ENCODE results near the gene C6orf47.

The C6orf47 gene

DNA sequence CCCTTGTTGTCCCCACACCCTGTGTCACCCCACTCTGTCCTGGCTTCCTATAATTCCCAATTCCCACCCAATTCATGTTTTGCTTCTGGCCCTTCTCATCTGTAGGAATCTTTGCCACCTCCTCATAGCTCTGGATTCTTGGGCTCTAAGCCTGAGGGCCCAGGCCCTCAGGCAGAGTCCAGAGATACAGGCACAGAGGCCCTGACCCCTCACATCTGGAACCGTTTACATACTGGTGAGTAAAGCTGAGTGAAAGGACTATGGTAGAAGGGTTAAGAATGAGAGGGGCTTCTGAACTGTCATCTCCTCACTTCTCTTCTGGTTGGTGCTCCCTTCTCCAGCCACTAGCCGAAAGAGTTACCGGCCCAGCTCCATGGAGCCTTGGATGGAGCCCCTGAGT lies 26.4 kb downstream of the C6orf47 start:
- DNase-seq = no peak

DNA sequence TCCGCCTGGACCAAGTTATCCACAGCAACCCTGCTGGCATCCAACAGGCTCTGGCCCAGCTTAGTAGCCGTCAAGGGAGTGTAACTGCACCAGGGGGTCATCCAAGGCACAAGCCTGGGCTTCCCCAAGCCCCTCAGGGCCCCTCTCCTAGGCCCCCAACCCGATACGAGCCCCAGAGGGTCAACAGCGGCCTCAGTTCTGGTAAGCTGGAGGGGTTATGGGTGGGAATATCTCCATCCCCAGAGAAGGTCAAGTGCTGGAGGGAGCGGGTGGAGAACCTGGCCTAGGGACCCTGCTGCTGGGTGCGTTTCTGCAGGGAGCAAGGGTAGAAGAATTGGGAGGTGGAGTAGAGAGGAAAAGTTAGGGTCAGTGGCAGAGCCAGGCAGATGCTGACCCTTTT lies 27.1 kb downstream of the C6orf47 start:
- DNase-seq = no peak

DNA sequence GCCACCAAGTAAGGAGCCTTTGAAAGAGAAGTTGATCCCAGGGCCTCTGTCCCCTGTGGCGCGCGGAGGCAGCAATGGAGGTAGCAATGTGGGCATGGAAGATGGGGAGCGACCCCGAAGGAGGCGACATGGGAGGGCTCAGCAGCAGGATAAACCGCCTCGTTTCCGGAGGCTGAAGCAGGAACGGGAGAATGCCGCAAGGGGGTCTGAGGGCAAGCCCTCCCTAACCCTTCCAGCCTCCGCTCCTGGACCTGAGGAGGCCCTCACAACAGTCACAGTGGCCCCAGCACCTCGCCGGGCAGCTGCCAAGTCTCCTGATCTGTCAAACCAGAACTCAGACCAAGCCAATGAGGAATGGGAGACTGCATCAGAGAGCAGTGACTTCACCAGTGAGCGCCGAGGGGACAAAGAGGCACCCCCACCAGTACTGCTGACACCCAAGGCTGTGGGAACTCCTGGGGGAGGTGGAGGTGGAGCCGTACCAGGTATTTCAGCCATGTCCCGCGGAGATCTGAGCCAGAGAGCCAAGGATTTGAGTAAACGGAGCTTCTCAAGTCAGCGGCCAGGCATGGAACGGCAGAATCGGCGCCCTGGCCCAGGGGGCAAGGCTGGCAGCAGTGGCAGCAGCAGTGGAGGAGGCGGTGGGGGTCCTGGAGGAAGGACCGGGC lies 28.2 kb downstream of the C6orf47 start:
- DNase-seq = no peak

DNA sequence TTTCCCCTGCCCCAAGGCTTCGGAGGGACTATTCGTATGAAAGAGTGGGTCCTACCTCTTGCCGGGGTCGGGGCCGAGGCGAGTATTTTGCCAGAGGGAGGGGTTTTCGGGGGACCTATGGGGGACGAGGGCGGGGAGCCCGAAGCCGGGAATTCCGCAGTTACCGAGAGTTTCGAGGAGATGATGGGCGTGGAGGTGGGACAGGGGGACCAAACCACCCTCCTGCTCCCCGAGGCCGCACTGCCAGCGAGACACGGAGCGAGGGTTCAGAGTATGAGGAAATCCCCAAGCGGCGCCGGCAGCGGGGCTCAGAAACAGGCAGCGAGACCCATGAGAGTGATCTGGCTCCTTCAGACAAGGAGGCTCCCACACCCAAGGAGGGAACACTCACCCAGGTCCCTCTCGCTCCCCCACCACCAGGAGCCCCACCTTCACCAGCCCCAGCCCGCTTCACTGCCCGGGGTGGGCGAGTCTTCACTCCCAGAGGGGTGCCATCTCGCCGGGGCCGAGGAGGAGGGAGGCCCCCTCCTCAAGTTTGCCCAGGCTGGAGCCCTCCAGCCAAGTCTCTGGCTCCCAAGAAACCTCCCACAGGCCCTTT lies 28.8 kb downstream of the C6orf47 start:
- DNase-seq = no peak

DNA sequence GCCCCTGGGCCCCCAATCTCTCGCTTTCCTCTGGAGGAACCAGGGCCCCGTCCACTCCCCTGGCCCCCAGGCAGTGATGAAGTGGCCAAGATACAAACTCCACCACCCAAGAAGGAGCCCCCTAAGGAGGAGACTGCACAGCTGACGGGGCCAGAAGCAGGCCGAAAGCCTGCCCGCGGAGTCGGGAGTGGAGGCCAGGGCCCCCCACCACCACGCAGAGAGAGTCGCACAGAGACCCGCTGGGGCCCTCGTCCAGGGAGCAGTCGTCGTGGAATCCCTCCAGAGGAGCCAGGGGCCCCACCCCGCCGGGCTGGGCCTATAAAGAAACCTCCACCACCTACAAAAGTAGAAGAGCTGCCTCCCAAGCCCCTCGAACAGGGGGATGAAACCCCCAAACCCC lies 29.4 kb downstream of the C6orf47 start:
- DNase-seq = no peak

DNA sequence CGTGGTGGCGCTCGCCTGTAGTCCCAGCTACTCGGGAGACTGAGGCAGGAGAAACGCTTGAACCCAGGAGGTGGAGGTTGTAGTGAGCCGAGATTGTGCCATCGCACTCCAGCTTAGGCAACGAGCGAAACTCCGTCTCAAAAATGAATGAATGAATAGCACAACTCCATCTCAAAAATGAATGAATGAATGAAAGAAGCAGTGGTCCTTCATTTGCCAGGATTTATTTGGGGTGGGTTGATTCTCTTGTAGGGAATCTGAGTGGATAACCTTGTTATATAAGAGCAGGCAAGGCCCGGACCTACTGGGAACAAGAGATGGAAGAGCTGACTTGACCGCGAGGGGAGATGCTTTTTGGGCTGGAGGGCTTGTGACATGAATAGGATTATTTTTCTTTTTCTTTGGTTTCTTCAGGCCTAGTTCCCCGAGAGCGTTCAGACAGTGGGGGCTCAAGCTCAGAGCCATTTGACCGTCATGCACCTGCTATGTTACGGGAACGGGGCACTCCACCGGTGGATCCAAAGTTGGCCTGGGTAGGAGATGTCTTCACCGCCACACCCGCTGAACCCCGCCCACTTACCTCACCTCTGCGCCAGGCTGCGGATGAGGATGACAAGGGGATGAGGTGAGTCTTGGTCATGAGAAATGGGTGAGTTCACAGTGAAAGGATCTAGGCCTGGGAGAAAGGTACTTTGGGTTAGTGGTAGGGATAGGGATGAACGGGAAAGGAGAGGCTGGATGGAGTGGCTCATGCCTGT lies 30.2 kb downstream of the C6orf47 start:
- DNase-seq = no peak

DNA sequence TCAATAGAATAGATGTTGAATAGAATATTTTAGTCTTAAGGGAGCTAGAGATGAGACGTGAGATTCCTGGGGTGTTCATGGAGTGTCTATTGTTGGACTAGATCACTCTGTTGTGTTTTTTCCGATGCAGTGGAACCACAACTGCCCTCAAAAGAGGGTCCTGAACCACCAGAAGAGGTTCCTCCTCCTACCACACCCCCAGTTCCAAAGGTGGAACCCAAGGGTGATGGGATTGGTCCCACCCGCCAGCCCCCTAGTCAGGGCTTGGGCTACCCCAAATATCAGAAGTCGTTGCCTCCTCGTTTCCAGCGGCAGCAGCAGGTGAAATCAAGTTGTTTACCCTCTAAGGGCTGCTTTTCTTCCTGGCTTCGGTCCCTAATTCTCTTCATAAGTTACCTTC lies 31.6 kb downstream of the C6orf47 start:
- no peak for DNase-seq

DNA sequence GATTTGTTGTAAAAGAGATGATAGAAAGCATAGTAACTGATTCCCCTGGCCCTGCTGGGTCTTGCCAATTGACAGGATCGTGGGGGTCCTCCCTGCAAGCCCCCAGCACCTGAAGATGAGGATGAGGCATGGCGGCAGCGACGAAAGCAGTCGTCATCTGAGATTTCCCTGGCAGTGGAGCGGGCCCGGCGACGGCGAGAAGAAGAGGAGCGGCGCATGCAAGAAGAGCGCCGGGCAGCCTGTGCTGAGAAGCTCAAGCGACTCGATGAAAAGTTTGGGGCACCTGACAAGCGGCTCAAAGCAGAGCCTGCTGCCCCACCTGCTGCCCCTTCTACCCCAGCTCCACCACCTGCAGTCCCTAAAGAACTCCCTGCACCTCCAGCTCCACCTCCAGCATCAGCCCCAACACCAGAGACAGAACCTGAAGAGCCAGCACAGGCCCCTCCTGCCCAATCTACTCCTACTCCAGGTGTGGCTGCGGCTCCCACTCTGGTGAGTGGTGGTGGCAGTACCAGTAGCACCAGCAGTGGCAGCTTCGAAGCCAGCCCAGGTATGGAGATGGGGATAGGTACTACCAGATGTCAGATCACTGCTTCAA lies 32.8 kb downstream of the C6orf47 start:
- DNase-seq = no peak

DNA sequence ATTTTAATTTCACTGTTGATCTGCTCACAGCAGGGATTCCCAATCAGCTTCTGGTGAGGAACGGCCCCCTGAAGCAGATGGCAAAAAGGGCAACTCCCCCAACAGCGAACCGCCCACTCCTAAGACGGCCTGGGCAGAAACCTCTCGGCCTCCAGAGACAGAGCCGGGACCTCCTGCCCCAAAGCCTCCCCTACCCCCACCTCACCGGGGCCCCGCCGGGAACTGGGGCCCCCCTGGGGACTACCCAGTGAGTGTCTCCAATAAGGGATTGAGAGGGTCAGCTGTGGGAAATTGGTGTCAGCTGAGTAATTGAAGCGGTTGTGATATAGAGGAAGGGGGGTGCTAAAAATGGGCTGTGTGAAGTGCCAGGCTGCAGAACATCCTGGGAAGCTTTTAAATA lies 33.6 kb downstream of the C6orf47 start:
- no peak for DNase-seq

DNA sequence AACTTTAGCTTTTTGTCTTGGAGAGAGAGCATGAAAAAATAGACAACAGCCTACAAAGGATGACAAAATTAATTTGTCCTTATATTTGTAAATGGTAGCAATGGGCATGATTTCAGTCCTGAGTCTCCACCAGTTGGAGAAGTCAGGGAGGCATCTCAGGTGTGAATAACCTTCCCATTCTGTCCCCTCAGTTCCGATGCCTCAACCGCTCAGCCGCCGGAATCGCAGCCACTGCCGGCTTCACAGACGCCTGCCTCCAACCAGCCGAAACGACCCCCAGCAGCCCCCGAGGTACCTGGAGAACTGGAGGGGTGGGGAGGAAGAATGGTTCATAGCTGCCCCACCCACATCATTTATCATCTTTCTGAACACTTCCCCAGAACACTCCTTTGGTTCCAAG lies 36.5 kb downstream of the C6orf47 start:
- DNase-seq = no peak

DNA sequence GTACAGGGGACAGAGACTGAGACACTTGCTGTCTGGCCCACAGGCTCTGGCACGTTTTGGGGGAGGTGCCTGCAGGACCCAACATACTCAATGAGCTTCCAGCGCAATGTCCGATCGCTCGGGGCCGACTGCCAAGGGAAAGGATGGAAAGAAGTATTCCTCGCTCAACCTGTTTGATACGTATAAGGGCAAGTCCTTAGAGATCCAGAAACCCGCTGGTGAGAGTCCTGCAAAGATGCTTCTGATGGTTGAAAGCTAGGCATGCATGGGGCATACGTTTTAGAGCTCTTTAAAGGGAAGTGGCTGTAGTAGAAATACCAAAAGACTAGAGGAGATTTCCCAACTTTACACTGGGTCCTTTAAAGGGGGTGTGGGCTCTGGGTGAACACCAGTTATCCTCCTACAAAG lies 37.9 kb downstream of the C6orf47 start:
- DNase-seq = peak; percentile 34

DNA sequence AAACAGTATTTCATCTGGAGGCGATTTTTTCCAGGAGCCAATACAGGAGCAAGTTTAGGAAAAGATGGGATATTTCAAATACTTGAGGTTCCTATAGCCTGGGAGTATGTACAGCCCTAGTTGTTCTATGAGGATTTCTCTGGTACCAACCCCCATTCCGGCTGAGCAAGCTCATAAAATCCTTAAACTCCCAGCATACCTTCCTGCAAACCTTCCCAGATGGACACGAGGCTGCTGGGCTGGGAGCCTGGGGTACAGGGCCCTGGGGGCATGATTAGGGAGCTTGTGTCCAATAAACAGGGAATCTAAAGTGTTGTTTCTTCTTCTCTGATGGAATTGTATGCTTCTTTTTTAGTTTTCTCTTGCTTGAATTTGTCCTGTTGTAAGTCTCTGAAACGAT lies 38.6 kb downstream of the C6orf47 start:
- no peak for DNase-seq

DNA sequence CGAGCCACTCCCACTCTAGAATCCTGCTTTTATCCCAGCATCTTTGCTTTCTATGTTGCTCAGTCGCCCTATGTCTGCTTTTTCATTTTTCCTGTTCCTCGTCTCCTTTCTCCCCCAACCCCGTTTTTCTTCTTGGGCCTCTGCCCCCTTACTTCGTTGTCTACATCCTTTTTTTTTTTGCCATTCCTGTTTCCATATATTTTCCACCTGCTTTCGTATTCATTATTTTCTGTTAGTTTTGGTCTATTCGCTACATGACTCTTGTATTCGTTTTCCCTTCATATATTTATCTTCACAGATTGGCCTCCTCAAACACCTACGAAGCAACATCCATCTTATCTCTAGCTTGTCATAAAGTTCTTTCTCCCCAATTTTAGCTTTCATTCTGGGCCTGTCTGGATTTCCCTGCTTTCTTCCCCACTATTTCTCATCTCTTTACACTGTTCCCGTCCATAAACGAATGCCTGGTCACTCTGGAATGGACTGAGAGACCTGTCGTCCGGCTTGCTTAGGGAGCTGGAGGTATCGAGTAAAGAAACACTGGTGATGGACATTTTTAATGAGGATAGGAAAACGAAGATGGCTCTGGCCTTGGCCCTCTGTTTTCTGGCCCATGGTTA lies 39.1 kb downstream of the C6orf47 start:
- DNase-seq = no peak

DNA sequence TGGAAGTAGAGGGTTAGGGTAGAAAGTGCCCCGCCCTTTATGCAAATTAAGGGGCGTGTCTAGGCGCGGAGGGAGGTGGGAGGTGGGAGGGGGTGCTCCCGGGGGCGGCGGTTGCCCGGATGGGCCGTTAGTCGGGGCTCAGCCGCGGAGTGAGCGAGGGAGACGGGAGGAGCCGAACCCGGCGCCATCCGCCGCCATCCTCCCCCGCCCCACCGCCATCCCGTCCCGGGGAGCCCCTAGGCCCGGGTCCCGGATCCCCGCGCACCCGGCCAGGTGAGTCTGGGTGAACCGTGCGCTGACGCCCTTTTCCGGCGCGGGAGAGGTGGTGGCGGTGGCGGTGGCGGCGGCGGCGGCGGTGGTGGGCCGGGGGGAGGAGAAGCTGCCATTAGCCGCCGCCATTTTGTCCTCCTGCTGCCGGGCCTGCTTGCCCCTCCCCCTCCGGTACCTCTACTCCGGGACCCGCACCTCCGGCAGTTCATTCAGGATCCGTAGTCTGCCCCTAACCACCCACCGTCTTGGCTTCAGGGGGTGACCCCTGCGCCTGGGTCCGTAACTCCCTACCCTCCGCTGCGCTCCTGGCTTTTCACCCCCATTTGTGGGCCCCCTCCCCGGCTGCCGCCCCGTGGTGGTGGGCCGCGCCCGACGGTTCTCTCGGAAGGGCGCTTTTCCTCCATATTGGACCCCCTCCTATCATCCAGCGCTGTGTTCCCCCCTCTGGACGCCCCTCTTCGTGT lies 39.8 kb downstream of the C6orf47 start, which contains the start of gene PRRC2A:
TSS of gene PRRC2A (plus strand) at position 130 of the 734 bp plus-strand sequence. CDS start 2,075 bp downstream, outside the sequence.
- no peak for DNase-seq

DNA sequence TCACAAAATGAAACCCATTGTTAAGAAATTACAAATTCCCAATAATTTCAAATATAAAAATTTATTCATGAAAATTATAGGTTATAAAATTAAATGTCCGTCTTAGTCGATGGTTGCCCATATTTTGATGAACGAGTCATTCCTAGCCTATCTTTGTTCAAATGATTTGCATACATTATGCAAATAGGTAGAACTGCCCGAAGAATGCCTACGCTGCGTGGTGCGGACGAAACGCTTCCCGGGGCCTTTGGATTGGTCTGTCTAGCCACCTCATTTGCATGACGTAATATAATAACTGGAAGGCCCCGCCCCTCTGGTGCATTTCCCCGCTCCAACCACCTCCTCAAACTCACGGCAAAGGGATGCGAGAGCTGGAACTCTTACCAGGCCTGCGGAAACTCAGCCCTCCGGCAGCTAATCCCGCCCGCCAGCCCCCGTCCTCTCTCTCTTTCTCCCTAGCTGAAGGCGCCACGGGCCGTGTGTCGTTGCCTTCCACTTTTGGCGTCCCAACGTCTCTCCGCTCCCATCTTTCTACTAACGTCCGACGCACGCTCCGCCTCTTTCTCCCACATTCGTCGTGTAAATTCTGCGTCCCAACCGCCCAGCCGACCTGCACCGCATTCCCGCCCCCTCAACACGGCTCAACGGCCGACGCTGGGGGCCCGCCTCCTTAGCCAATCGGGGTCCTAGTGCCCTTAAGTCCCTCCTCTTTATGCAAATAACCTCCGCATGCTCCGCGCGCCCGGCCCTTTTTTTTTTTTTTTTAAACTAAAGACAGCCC lies 40.6 kb downstream of the C6orf47 start:
- peak; percentile 99 for DNase-seq

DNA sequence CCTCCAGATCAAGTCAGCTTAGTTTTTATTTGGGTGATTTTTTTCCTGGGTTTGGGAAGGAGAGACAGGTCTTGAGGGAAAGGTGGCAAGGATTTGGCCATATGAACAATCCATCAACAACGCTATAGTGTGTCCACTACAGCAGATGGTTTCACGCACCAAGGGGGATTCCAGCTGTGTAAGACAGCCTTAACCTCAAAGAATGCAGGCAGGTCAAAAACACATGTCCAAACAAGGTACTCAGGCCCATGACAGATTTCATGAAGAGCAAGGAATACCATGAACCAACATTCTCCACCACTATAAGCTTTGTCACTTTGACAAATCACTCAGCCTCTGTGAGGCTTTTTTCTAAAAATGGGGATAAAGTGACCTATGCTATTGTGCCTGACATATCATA lies 43.6 kb downstream of the C6orf47 start:
- no peak for DNase-seq

DNA sequence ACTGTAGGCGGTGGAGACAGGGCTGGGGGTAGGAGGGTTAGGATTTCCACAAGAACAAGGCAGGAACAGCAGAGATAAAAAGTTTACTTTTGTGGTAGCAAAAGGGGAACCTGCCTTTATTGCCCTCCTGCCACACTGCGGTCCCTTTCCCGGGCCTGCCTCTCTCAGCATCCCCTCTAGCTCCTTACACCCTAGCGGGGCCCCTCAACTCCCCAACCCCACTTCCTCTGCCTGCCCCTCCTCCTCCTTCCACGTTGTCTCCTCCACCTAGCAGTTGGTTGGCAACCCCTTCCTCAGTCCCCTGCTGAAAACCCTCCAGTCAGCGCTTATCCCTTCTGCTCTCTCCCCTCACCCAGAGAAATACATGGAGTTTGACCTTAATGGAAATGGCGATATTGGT lies 44.8 kb downstream of the C6orf47 start:
- DNase-seq = no peak

DNA sequence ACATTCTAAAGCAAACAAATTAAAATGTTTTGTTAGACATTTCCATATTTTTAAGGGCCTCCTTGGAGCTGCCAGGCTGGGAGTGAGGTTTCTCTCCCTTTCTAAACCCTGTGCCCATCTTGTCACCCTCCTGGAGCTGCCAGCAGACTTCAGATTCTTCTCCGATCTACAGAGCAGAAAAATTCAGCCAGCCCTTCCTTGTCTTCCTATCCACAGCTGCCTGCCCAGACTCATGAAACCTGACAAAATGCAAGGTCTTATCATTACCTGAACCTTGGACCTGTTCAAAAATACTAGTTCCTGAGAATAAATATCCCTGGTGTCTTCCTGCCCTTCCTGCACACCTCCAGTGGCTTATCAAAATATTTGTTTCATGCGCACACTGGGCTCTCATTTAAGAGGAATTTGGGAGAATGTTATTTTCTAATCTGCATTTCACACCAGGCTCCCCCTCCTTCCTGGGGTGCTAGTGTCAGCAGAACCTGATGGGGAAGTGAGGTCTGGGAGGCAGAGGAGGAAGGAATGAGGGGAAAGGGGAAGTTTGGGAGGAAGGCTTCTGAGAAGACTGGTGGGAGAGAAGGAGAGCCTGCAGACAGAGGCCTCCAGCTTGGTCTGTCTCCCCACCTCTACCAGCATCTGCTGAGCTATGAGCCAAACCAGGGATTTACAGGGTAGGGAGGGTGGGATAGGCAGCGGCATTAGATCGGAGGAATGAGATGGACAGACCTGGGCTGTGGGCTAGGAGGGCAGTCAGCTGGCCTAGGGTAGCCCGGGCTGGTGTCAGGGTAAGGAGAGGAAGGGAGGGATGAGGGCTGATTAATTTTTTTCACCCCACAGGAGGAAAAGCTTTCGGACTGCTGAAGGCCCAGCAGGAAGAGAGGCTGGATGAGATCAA lies 45.6 kb downstream of the C6orf47 start, which contains the start of gene AIF1:
TSS of gene AIF1 (plus strand) at position 551 of the 895 bp plus-strand sequence. CDS start at position 647, 96 bp downstream.
- peak; percentile 76 for DNase-seq

DNA sequence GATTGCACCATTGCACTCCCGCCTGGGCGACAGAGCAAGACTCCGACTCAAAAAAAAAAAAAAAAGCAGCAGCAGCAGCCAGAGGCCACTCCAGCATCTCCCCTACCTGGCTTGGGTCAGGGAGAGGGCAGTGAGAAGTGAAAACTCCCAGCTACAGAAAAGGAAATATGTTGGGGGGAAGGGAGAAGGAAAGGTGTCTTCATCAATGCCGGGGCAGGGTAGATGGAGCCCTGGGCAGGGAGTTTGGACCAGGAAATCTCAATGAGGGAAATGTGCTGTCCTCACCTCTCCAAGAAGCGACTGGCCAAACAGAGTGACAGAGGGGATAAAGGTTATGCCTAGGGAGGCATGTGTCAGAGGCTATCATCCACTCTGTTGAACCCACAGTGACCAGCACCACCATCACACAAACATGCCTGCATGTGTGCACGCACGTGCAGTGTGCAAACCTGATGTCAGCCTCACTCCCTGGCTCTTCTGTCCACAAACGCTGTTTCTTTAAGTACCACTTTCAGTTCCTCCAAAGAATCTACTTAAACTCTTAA lies 46.4 kb downstream of the C6orf47 start:
- DNase-seq = peak; percentile 79

DNA sequence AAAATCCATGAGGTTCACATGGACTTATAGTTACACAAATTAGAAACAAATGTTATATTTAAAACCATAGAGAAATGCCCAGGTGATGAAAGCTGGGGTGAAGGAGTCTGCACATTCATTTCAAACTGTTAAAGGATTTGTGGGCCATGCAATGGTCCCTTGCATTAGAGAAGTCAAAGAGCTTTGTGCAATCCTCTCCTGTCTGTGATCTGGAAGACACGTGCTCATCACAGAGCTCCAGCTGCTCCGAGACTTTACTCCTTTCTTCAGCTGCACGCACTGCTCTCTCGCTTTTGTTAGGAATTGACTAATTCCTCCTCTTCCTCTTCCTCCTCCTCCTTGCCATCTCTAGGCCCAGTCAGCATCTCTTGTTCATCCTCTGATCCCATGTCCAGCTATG lies 49.6 kb downstream of the C6orf47 start:
- peak; percentile 24 for DNase-seq

Data from inflammatory macrophage treated with lipopolysaccharide for 4 hours (primary cell).